CD4-positive, alpha-beta T cell treated with Interleukin-4 for 1 hour (primary cell): Measurements from ENCODE around the gene GATA6.
"Not testable (repeated sequence)": the region's sequence is repeated elsewhere in the genome, so short reads cannot be mapped to it uniquely, and the experiment has no call there.

Experiments used
- DNase-seq, 2 donors: peaks; one replicate each; pipeline ENCODE4 v3.0.0-alpha.2; 2020 to 2022

The GATA6 gene

GRCh38 chr18:22210311-22210754 lies 40.9 kb downstream of the GATA6 start:
- no peak for DNase-seq

- no peak for DNase-seq
Measured at GRCh38 chr18:22211657-22212056, 42.3 kb downstream of the GATA6 start.

- no peak for DNase-seq
Measured at GRCh38 chr18:22213333-22213973, 44.1 kb downstream of the GATA6 start.

GRCh38 chr18:22214731-22215528 lies 45.5 kb downstream of the GATA6 start:
- no peak for DNase-seq

GRCh38 chr18:22218835-22219234 lies 49.4 kb downstream of the GATA6 start:
- DNase-seq, result no peak

- no peak for DNase-seq
Measured at GRCh38 chr18:22219568-22220355, 50.4 kb downstream of the GATA6 start.

GRCh38 chr18:22220585-22220984 lies 51.2 kb downstream of the GATA6 start:
- not testable (repeated sequence) for DNase-seq

GRCh38 chr18:22221350-22221749 lies 52.0 kb downstream of the GATA6 start:
- DNase-seq, result peak in 1 of 2 donors; percentile 10

- no peak for DNase-seq
Measured at GRCh38 chr18:22223254-22223964, 54.0 kb downstream of the GATA6 start.

- no peak for DNase-seq
Measured at GRCh38 chr18:22223965-22224322, 54.6 kb downstream of the GATA6 start.

GRCh38 chr18:22224339-22224738 lies 55.0 kb downstream of the GATA6 start:
- no peak for DNase-seq

- DNase-seq, result no peak
Measured at GRCh38 chr18:22226801-22227200, 57.4 kb downstream of the GATA6 start.

- no peak for DNase-seq
Measured at GRCh38 chr18:22228976-22229375, 59.6 kb downstream of the GATA6 start.

- DNase-seq, result no peak
Measured at GRCh38 chr18:22229456-22230124, 60.2 kb downstream of the GATA6 start.

GRCh38 chr18:22230471-22230945 lies 61.1 kb downstream of the GATA6 start:
- no peak for DNase-seq

GRCh38 chr18:22233266-22233665 lies 63.9 kb downstream of the GATA6 start:
- no peak for DNase-seq

- peak; percentile 38 to 48 for DNase-seq
Measured at GRCh38 chr18:22238036-22238435, 68.6 kb downstream of the GATA6 start.

- no peak for DNase-seq
Measured at GRCh38 chr18:22238681-22239080, 69.3 kb downstream of the GATA6 start.

- no peak for DNase-seq
Measured at GRCh38 chr18:22241921-22242361, 72.6 kb downstream of the GATA6 start.

- no peak for DNase-seq
Measured at GRCh38 chr18:22243513-22243912, 74.1 kb downstream of the GATA6 start.

- no peak for DNase-seq
Measured at GRCh38 chr18:22250026-22250425, 80.6 kb downstream of the GATA6 start.

GRCh38 chr18:22250591-22250996 lies 81.2 kb downstream of the GATA6 start:
- DNase-seq, result no peak
